Tibial nerve (tissue), 4 donors: ENCODE results near the gene ZNF234. TPM values are rescaled to one million over a fixed set of nuclear protein-coding genes. Genes with fewer than 3 reads are reported as not detected.
"Not testable (repeated sequence)": the region's sequence is repeated elsewhere in the genome, so short reads cannot be mapped to it uniquely, and the experiment has no call there.

Experiments used
- DNase-seq, 2 donors: peaks; one replicate each; pipeline ENCODE4 v3.0.0-alpha.2; 2019; ENCODE audit warnings: low spot score in 2 of 2
- H3K27ac ChIP-seq, 4 donors: fragments of 200-600 bp; sonication (generic) in 3 of 4; one replicate each; pipeline ENCODE4 v1.5.1; 2017 to 2019; ENCODE audit warnings: mild to moderate bottlenecking in 1 of 4
- H3K27me3 ChIP-seq, 2 donors: fragments of 200-600 bp; sonication (generic) in 1 of 2; one replicate each; pipeline versions ENCODE4 v1.5.1 to v1.6.0; 2017 to 2019
- H3K36me3 ChIP-seq, 3 donors: fragments of 200-600 bp; sonication (generic); one replicate each; pipeline ENCODE4 v1.5.1; 2018 to 2019
- H3K4me1 ChIP-seq, 4 donors: fragments of 200-600 bp; sonication (generic) in 3 of 4; one replicate each; pipeline ENCODE4 v1.5.1; 2017 to 2019
- H3K4me3 ChIP-seq, 4 donors: fragments of 200-600 bp; sonication (generic) in 3 of 4; one replicate each; pipeline ENCODE4 v1.5.1; 2017 to 2019; ENCODE audit warnings: mild to moderate bottlenecking in 1 of 4, moderate library complexity in 1 of 4
- H3K9me3 ChIP-seq, 4 donors: fragments of 200-600 bp; sonication (generic) in 3 of 4; one replicate each; pipeline ENCODE4 v1.5.1; 2017 to 2019
- EP300 ChIP-seq, 2 donors: sonication (generic); formaldehyde crosslinking; IDR thresholded peaks; one replicate each; pipeline ENCODE4 v1.6.1; 2017; ENCODE audit warnings: antibody characterized with exemption in 2 of 2, mild to moderate bottlenecking in 1 of 2
- POLR2A ChIP-seq, 2 donors: fragments of 450-650 bp; IDR thresholded peaks; one replicate each; pipeline ENCODE4 v1.6.1; 2017; ENCODE audit warnings: antibody characterized with exemption in 2 of 2, mild to moderate bottlenecking in 2 of 2, moderate library complexity in 2 of 2
- WGBS, 2 donors: methylation state at CpG; one replicate each; pipeline ENCODE4 v1.1.5; 2018; 5-methylcytosine and 5-hydroxymethylcytosine counted together
- total RNA-seq, 4 donors: library from RNA; depleted of rRNA; stranded (reverse); fragments of >200 nt; gene quantifications; one replicate each; pipeline ENCODE4 v1.1.0, GENCODE V29; 2016
- TF ChIP-seq, protein P1 (sequence below), 5 experiments: fragments of 200-600 bp in 3 of 5; fragments of 450-650 bp in 2 of 5; sonication (generic) in 3 of 5; IDR thresholded peaks; one replicate each; pipeline ENCODE4 v1.5.1; 2016 to 2019; ENCODE audit warnings: antibody characterized with exemption in 5 of 5, mild to moderate bottlenecking in 3 of 5, moderate library complexity in 2 of 5

ZNF234 gene
- total RNA-seq, 4 donors from 2014 or later = 6.9 to 7.9 (median 7.1) TPM

DNA sequence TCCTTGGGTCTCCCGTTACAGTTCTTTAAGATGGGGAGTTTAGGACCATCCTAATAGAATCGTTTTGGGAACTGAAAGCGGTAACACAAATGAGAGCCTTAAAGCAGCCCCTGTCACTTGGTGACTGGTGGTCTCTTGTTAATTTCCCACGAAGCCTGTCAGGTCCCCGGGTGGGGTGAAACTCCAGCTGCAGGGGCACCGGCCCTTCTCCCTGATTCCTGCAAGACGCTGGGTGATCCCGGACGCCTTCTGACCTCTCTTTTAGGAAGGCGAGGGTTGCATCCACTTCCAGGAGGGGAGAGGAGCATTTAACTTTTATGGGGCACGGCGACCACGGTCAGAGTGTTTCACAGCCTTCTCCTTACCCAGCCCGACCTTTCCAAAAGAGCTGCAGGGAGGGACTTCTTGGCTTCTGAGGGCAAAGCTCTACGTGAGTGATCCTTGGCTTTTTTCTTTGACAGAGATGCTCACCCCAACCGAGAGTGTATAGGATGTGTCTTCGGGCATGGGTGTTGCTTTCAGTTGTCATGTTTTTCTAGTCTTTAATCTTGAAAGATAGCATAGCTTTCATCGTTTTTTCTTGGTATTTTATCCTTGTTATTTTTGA is 27.5 kb upstream of the ZNF234 start:
- Histone ChIP-seq H3K9me3 (peaks cover 0 to 33% (median 5%) of the 10 kb centered on the region in 4 donors), H3K4me3 (peak overlapping the region; percentile 44 to 90 (median 64)), H3K4me1 (peaks cover 0 to 24% (median 16%) of the 10 kb centered on the region in 4 donors), H3K36me3 (peaks cover 0 to 50% (median 5%) of the 10 kb centered on the region in 3 donors), H3K27ac (peak overlapping the region in 3 of 4 donors; percentile 58 to 72 (median 61)), H3K27me3 (no peaks in the 10 kb centered on the region)
- DNase-seq = no peak
- TF ChIP-seq, protein P1, sequence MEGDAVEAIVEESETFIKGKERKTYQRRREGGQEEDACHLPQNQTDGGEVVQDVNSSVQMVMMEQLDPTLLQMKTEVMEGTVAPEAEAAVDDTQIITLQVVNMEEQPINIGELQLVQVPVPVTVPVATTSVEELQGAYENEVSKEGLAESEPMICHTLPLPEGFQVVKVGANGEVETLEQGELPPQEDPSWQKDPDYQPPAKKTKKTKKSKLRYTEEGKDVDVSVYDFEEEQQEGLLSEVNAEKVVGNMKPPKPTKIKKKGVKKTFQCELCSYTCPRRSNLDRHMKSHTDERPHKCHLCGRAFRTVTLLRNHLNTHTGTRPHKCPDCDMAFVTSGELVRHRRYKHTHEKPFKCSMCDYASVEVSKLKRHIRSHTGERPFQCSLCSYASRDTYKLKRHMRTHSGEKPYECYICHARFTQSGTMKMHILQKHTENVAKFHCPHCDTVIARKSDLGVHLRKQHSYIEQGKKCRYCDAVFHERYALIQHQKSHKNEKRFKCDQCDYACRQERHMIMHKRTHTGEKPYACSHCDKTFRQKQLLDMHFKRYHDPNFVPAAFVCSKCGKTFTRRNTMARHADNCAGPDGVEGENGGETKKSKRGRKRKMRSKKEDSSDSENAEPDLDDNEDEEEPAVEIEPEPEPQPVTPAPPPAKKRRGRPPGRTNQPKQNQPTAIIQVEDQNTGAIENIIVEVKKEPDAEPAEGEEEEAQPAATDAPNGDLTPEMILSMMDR (IDR thresholded peaks at IDR 0.05) = no peak
- no peak for TF ChIP-seq POLR2A (IDR thresholded peaks at IDR 0.05)
- TF ChIP-seq EP300 (IDR thresholded peaks at IDR 0.05) = no peak
- WGBS, 2 donors = 2 to 5% methylated on average over 16 to 18 of the region's 18 CpGs

DNA sequence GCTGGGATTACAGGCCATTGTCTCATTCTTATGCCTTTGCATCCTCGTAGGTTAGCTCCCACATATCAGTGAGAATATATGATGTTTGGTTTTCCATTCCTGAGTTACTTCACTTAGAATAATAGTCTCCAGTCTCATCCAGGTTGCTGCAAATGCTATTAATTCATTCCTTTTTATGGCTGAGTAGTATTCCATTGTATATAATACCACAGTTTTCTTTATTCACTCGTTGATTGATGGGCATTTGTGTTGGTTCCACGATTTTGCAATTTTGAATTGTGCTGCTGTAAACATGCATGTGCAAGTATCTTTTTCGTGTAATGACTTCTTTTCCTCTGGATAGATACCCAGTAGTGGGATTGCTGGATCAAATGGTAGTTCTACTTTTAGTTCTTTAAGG is 20.2 kb upstream of the ZNF234 start:
- not testable (repeated sequence) for DNase-seq

DNA sequence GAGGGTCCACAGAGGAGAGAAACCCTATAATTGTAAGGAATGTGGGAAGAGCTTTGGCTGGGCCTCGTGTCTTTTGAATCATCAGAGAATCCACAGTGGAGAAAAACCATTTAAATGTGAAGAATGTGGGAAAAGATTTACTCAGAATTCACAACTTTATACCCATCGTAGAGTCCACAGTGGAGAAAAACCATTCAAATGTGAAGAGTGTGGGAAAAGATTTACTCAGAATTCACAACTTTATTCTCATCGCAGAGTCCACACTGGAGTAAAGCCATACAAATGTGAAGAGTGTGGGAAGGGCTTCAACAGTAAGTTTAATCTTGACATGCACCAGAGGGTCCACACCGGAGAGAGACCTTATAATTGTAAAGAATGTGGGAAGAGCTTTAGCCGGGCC is 9.4 kb upstream of the ZNF234 start:
- peaks cover 1 to 78% (median 36%) of the 10 kb centered on the region in 3 donors for H3K36me3 ChIP-seq
- DNase-seq = no peak
- 91 to 95% methylated on average over 5 of the region's 5 CpGs for WGBS, 2 donors
- H3K4me3 ChIP-seq = no peak overlapping the region
- H3K9me3 ChIP-seq = peaks cover 0 to 92% (median 30%) of the 10 kb centered on the region in 4 donors
- H3K27ac ChIP-seq = no peak overlapping the region
- no peaks in the 10 kb centered on the region for H3K4me1 ChIP-seq
- H3K27me3 ChIP-seq = no peaks in the 10 kb centered on the region
- no peak for TF ChIP-seq POLR2A (IDR thresholded peaks at IDR 0.05)
- no peak for TF ChIP-seq EP300 (IDR thresholded peaks at IDR 0.05)
- TF ChIP-seq, protein P1 (IDR thresholded peaks at IDR 0.05) = no peak

More for the DNA sequence above, 20.2 kb upstream of the ZNF234 start:
- H3K27ac ChIP-seq, H3K4me3 ChIP-seq, H3K27me3 ChIP-seq, H3K4me1 ChIP-seq: not testable (repeated sequence)
- Histone ChIP-seq H3K36me3 (peaks cover 3 to 100% (median 45%) of the 10 kb centered on the region in 3 donors), H3K9me3 (peaks cover 0 to 70% (median 13%) of the 10 kb centered on the region in 4 donors)
- 99 to 100% methylated on average over 4 of the region's 4 CpGs for WGBS, 2 donors

DNA sequence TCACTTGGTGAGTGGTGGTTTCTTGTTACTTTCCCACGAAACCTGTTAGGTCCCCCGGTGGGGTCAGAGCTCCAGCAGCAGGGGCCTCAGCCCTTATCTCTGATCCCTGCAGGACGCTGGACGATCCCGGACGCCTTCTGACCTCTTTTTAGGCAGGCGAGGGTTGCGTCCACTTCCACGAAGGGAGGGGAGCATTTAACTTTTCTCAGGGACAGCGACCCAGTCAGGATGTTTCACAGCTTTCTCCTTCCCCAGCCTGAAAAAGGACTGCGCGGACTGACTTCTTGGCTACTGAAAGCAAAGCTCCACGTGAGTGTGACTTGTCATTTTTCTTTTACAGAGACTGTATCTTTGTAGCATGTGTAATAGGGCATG is 692 bp downstream of the ZNF234 start:
- Histone ChIP-seq H3K36me3 (peaks cover 0 to 38% (median 3%) of the 10 kb centered on the region in 3 donors), H3K9me3 (peaks cover 0 to 5% (median 0%) of the 10 kb centered on the region in 4 donors), H3K4me1 (peaks cover 0 to 20% (median 8%) of the 10 kb centered on the region in 4 donors), H3K27ac (peak overlapping the region in 3 of 4 donors; percentile 81 to 84 (median 82)), H3K4me3 (peak overlapping the region; percentile 68 to 92 (median 86)), H3K27me3 (no peaks in the 10 kb centered on the region)
- 2 to 7% methylated on average over 13 of the region's 13 CpGs for WGBS, 2 donors
- TF ChIP-seq, protein P1 (IDR thresholded peaks at IDR 0.05) = no peak
- no peak for DNase-seq

DNA sequence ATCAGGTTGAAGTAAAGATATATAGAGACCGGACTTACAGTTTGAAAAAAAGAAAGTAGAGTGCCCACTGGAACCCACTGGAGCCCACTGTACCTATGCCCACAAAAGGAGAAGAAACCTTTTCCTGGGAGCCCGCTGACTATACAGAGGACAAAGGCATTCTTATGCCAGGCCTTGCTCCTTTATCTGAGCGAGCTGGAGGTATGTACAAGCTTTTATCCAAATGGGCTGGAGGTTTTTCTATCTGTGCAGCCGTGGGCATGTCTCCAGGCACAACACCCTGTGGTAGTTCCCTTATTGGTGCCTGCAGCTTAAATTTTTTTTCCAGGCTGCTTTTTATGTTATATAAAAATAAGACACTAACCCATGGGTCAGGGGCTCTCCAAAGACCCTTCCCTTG is 8.4 kb downstream of the ZNF234 start:
- TF ChIP-seq, protein P1 (IDR thresholded peaks at IDR 0.05) = no peak
- no peak overlapping the region for H3K4me3 ChIP-seq
- DNase-seq = no peak
- peaks cover 12 to 100% (median 51%) of the 10 kb centered on the region in 3 donors for H3K36me3 ChIP-seq
- no peak overlapping the region for H3K27ac ChIP-seq
- WGBS, 2 donors = 92 to 97% methylated on average over 4 of the region's 4 CpGs
- peaks cover 0 to 63% (median 17%) of the 10 kb centered on the region in 4 donors for H3K9me3 ChIP-seq
- no peaks in the 10 kb centered on the region for H3K4me1 ChIP-seq
- no peaks in the 10 kb centered on the region for H3K27me3 ChIP-seq
